NB4 (cell line): ENCODE results near the gene EWSR1.
A peak's percentile ranks its signal among the peaks of the same experiment; 100 is the strongest.

ENCODE experiments used
- DNase-seq: peaks from one replicate; pipeline ENCODE4 v3.0.0; 2010; ENCODE audit warnings: low read depth
- H3K4me3 ChIP-seq: one replicate; pipeline ENCODE4 v1.5.1; 2011; ENCODE audit warnings: mild to moderate bottlenecking, low read depth, low read length, moderate library complexity
- CTCF ChIP-seq: IDR thresholded peaks from one replicate; pipeline ENCODE4 v1.5.1; 2012; ENCODE audit warnings: low read depth, low read length
- MAX ChIP-seq: IDR thresholded peaks from 2 replicates; pipeline ENCODE4 v1.6.1; 2011; ENCODE audit warnings: low read depth, low read length
- MYC ChIP-seq: IDR thresholded peaks from 2 replicates; pipeline ENCODE4 v1.6.1; 2011; ENCODE audit warnings: low read depth, low read length
- POLR2A ChIP-seq: IDR thresholded peaks from 2 replicates; pipeline ENCODE4 v1.6.1; 2011; ENCODE audit warnings: mild to moderate bottlenecking; ENCODE audit not compliant: insufficient read length; ENCODE audit errors: extremely low read depth

Gene EWSR1

GRCh38 chr22:29314537-29315285, 46.6 kb downstream of the EWSR1 start:
- DNase-seq = no peak
- no peak overlapping the region for H3K4me3 ChIP-seq
- TF ChIP-seq MAX (no peak), CTCF (no peak), MYC (no peak), POLR2A (no peak)

- no peak within 1 kb of the TSS for H3K4me3 ChIP-seq
- peak; percentile 52 for DNase-seq
- TF ChIP-seq MAX (no peak), MYC (no peak), POLR2A (no peak), CTCF (no peak)
Observed at GRCh38 chr22:29315286-29316140, 47.4 kb downstream of the EWSR1 start, which contains the start of gene RASL10A. RASL10A (minus strand) TSS chr22:29315697; CDS start chr22:29315246, 451 bp downstream.

- DNase-seq = no peak
- no peak for TF ChIP-seq MYC
- no peak overlapping the region for H3K4me3 ChIP-seq
Observed at GRCh38 chr22:29316141-29316828, 48.2 kb downstream of the EWSR1 start.

- no peak overlapping the region for H3K4me3 ChIP-seq
- DNase-seq = no peak
- no peak for TF ChIP-seq MAX
- no peak for TF ChIP-seq POLR2A
- no peak for TF ChIP-seq CTCF
- TF ChIP-seq MYC = no peak
Observed at GRCh38 chr22:29317827-29318454, 49.9 kb downstream of the EWSR1 start.

- DNase-seq = no peak
- TF ChIP-seq CTCF (no peak), MAX (no peak), MYC (no peak), POLR2A (no peak)
- no peak overlapping the region for H3K4me3 ChIP-seq
Observed at GRCh38 chr22:29319072-29319471, 51.0 kb downstream of the EWSR1 start.

- no peak overlapping the region for H3K4me3 ChIP-seq
- TF ChIP-seq MAX (no peak), CTCF (peak; percentile 29), MYC (no peak), POLR2A (no peak)
- DNase-seq = peak; percentile 33
Observed at GRCh38 chr22:29320546-29320945, 52.5 kb downstream of the EWSR1 start.
